Activated T-cell treated with anti-CD3 and anti-CD28 coated beads for 4 hours (primary cell): ENCODE data around the gene MAOB.

Source experiments
- DNase-seq: peaks from one replicate; pipeline ENCODE4 v3.0.0-alpha.2; 2020

The MAOB gene

DNA sequence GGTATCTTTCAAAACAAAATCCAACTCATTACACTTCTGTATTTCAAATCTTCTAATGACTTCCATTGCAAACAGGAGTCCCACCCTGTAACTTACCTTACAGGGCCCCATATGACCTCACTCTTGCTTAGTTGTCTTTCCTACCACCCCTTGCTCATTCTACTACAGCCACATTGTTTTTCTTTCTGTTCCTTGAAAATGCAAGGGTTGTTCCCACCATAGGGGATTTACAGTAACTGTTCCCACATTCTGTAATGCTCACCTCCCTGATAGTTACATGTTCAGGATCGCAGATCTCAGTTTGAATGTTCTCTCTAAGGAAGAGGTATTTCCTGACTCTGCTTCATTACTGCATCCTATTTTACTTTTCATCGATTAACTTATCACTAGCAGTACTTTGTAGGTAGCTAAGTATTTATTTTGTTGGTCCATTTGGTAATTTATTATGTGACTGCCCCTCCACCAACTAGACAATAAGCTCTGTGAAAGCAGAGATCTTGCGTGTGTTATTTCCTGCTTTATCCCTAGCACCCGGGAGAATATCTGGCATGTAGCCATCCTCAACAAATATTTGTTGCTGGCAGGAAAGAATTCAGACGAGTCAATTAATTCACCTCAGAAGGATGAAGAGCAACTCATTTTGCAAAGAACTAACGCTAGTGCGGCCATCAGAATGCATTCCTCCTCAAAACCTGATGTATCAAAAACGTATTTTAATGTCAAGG is 21.4 kb downstream of the MAOB start:
- no peak for DNase-seq

DNA sequence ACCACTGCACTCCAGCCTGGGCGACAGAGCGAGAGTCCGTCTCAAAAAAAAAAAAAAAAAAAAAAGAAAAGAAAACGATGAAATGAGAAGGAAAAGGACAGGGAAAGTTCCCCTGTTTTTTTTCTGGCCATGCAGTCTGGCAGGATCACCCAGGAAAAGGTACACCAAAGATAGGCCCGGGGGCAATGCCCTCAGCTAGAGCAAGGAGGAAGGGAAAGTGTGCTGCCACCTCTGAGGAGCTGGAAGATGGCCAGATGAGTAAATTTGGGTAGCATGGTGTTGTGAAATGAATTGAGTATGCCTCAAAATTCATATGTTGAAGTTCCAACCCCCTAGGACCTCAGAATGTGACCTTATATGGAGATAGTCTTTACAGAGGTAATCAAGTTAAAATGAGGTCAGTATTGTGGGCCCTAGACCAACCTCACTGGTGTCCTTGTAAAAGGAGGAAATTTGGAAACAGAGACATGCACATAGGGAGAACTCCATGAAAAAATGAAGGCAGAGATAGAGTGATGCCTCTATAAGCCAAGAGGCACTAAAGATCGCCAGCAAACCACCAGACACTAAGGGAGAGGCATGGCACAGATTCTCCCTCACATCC is 28.9 kb downstream of the MAOB start:
- DNase-seq: no peak

DNA sequence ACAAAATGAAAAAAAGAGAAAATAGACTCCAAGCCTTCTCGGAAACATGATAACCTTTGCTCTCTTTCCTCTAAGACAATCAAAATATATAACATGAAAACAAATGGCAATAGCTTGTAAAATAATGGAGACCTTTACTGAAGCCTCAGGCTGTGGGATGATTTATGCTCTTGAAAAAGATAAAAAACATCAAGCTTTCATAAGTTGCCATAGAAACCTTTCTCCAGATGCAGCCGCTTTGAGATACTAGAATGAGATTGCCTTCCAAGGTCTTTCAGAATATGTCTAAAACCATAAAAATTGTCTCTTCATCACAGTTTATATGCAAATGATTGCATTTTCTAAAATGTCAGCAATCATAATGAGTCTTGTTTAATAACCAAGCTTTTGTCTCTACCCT is 31.6 kb downstream of the MAOB start:
- DNase-seq: no peak

DNA sequence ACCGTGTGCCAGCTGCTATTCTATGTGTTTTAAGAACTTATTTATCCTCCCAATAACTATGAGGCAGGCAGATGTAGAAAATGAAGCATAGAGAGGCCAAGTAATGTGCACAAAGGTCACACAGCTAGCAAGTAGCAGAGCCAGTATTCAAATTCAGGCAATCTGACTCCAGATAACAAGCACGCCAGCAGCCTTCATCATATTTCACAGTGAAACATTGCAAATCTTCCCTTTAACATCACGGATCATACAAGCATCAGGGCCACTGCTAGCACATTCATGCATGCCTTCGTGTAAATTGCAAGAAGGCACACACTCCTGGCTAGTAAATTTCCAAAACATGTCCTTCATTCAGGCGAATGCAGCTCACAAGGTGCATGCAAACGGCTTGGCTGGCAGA is 33.1 kb downstream of the MAOB start:
- DNase-seq: no peak

DNA sequence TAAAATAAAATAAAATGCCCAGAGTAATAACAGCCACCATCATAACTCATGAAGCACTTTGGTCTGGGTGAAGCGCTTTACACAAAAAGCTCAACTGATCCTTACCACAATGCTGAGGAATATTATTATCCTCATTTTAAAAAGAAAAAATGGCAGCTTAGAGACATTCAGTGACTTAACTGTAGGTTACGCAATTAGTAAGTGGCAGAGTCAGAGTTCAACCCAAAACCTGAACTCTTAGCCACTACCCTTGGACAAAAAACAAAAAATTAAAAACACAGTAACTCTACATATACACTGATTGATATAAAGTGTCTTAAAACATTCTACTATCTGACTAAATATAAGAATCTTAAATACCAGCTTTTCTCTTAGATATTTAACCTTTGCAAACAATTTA is 34.9 kb downstream of the MAOB start:
- DNase-seq: no peak

DNA sequence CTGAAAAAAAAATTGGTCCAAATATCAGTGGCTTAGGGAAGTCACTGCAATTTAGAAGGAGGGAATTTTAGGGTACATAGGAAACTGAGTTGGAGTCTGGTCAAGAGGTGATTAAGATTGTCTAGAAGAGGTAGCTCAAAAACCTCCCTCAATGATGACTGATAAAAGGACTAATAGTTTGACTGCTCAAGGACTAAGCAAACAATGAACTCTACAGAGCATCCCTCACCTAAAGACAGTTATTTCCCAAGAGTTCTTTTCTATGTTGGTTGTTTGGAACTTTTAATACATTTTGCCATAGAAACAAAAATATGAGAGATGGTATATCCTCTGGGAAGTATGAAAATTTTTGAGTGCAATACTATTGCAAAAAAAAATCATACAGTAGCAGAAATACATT is 35.7 kb downstream of the MAOB start:
- DNase-seq: no peak

DNA sequence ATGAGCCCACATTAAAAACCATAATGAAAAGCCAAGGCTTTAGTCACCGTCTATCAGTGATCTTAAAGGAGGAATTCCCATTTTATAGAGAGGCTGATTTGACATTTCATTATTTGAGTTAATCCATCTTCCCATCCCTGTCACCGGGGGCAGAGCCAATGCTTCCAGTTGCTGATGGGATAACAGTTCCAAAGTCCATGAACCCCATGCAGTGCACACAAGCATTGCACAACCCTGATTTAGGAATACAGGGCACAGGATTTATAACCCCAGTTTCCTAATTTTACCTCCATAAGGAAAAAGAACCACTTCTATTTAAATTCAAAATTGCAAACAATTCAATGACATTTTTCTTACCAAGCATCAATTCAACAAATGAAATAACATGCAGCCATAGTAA is 36.5 kb downstream of the MAOB start:
- DNase-seq: no peak

DNA sequence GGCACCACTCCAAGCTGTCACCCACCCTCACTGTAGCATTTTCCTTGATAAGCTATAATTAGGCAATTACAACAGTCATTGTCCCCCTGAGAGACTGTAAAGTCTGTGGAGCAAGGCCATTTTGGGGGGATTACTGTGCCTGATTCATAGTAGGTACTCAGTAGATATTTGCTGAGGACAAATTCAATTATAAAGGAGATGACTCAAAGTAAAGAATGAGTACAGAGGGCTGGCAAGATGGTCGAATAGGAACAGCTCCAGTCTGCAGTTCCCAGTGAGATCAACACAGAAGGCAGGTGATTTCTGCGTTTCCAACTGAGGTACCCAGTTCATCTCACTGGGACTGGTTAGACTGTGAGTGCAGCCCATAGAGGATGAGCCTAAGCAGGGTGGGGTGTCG is 42.0 kb downstream of the MAOB start:
- no peak for DNase-seq

DNA sequence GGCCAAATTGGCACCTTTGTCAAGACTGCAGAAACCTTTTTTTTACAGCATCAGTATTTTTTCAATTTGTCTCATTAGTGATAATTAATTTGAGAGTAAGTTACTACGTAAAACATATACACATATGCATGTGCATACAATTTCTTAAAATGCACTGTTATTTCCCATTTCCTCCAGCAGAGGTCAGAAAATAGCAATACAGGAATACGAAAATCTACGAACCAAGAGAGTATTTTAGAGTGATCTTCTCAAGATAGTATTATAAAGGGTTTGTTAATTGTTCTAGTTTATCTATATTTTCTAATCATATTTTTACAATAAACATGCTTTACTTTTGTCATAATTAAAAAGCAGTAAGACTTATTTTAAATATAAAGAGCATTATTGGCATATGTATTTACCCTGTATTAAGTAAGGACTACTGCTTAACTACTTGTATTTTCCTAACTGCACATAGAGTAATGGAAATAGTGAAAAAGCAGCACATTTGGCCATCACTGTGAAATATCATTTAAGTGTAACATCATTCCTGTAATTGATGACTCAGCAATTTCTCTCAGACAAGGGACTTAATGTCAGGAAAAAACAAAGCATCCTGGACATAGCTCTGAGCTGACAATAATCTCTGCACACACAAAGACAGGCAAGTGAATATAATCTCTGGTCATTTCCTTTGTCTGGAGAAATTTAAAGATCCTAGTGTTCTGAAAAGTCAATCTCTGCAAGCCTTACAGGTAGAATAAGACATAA is 45.6 kb downstream of the MAOB start:
- no peak for DNase-seq

DNA sequence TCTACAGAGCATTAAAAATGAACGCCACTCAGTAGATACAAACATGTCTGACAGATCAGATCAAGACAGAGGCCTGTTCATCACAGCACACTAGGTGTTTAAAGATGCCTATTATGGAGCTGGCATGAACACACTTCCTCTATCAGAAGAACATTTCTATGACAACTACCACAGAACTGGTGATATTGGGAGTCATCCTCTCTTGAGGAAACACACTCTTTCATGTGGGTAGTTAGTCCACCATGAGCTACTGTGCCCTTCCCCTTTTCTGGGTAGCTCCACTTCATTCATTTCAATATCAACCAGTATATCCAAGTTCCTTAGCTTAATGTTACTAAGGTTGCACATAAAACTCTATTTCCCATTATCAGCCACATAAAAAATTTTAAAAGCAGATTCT is 46.7 kb downstream of the MAOB start:
- DNase-seq: no peak

DNA sequence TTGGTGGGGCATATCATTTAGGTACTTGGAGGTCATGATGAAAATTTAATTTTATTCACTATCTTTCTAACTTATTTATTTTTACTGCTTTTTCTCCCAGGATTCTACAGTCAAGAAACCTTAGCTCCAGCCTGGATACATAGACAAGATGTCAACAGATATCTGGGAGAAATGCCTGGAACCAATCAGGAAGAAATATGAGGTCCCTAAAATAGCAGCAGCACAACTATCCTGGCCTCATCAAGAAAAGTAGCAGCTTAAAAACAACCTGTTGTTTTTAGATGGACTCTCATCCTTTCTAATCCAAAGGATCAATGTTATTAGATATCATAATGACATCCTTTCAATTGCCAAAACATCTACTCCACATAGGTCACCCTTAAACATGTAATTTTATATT is 54.5 kb downstream of the MAOB start:
- DNase-seq: no peak

DNA sequence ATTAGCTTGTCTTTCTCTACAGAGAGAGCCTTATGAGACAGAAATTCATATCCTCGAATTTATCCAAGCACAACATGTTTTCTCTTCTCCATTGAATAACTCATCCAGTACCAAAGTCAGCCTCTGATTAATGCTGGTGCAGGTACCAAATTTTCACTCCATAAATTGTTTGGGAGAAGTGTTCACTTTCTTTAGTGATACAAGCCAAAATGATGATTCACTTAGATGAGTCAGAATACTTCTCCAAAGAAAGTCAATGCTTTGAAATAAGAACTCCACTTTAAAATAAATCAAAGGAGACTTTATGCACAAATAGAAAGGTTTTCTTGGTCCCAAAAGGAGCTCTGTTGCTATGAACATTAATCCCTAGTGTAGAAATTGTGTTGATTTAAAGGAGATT is 60.2 kb downstream of the MAOB start:
- DNase-seq: no peak

DNA sequence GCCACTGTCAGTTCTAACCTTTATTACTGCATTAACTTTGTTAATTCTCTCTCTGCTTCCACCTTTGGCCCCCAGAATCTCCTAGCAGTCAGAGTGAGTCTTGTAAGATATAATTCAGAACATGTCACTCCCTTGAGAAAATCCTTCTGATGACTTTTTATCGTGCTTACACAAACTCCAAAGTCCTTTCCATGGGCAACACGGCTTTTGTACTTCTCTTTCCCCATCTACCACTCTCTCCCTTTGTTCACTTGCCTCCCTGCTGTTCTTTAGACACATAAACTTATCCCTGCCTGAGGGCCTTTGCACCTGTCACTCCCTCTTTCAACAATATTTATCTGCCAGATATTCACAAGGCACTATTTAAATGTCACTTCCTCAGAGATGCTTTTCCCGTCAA is 64.8 kb downstream of the MAOB start:
- DNase-seq: no peak

DNA sequence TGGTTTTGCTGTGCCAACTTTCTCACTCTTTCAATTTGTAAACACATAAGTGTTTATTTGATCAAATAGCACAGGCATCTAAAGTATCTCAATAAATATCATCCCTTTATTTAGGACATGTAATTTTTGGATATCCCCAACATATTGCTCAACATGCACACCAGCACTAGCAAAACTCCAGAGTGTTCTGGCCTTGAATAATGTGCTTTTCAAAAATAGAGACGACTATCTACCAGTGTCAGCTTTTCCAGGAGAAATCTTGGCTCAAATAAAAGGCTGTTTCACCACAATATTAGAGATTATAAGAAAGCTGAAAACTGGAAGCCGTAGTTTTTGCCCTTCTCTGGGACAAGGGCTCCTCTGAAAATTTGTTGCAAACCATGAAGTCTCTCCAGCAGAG is 67.0 kb downstream of the MAOB start:
- no peak for DNase-seq

DNA sequence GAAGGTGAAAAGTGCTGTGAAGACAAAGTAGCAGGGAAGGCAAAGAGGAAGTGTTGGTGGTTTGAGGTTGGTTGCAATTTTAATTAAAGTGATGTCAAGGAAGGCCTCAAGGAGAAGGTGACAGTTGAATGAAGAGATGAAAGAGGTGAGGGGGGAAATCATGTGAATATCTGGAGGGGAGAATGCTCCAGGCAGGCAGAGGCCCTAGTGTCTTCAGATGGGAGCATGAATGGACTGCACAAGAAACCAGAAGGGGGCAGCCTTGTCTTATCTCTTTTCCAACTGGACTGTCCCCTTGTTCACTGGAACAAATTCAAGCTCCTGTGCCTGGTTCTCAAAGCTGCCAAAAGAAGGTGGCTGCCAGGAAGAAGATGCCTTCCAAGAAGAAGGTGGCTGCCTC is 68.4 kb downstream of the MAOB start:
- no peak for DNase-seq

DNA sequence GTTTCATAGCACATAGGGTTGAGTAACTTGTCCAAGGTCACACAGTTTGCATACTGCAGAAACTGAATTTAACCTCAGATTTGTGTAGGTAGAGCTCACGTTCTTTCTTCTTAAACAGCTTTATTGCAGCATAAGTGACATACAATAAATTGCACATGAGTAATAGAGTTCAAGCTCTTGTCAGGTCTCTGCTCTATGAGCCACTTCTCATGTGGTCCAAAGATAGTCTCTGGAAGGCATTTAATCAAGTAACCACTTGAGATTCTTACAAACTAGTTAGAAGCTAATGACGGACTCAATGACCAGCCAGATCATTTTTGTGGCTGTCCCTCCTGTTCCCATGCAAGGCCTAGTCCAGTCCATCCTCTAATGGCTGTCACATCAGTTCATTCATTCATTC is 68.9 kb downstream of the MAOB start:
- DNase-seq: no peak

DNA sequence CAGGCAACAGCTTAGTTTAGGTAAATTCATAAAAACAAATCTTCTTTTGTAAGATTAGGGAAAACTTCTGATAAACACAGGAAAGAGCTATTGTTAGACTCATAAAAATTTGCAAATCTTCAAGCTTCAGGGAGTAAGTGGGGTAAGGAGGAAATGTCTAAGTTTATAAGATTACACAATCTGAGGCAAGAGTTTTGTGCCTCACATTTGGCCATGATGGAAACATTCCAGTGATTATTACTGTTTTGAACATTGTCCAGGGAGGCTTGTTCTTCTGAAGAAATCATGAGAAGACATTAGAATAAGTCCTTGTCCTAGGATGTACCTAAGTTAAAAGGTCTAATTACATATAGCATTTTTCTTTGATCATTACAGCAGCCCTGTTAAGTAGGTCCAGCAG is 72.8 kb downstream of the MAOB start:
- no peak for DNase-seq

DNA sequence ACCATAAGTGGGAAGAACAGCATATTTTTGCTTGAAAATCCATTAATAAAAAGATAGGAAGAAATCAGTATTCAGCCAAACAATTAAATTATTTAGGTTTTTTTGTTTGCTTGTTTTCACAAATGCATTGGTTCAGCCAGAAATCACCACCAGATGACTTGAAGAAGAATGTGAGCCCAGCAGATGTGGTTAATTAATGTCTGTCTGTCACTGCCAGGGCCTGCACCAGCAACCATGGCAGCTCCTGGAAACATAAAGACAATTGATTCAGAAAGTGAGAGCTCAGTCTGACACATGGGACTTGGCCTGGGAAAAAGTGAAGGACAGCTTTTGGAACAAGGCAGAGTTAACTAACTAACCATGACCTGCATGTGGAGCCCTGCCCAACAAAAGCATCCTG is 74.0 kb downstream of the MAOB start:
- DNase-seq: no peak

DNA sequence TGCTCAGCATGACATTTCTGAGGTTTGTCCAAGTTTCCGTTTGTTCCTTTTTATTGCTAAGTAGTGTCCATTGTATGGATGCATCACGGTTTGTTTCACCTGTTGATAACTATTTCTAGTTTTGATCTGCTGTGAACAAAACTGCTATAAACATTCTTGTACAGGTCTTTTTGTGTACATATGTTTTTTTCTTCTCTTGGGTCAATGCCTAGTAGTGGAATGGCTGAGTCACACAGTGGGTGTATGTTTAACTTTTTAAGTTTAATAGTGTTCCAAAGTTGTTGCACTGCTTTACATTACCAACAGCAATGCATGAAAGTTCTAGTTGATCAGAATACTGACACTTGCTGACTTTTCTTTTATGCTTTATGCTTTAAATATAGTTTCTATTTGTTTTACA is 76.7 kb downstream of the MAOB start:
- DNase-seq: no peak

DNA sequence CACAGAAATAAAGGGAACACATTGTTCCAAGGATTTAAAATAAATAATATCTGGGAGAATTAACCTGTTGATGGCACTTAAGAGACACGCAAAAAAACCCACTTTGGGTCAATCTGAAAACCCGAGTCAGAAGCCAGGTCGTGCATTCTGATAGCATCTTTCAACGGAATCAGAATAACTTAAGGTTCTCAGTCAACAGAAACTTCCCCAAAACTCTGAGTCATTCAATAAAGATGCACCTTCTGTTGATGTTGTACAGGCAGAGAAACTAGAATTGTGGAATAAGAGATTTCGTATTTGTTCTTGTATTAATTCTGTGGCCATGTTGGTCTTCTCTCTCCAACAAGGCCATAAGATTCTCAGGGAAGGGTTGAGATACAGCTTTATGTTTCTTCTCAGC is 78.2 kb downstream of the MAOB start:
- DNase-seq: no peak

DNA sequence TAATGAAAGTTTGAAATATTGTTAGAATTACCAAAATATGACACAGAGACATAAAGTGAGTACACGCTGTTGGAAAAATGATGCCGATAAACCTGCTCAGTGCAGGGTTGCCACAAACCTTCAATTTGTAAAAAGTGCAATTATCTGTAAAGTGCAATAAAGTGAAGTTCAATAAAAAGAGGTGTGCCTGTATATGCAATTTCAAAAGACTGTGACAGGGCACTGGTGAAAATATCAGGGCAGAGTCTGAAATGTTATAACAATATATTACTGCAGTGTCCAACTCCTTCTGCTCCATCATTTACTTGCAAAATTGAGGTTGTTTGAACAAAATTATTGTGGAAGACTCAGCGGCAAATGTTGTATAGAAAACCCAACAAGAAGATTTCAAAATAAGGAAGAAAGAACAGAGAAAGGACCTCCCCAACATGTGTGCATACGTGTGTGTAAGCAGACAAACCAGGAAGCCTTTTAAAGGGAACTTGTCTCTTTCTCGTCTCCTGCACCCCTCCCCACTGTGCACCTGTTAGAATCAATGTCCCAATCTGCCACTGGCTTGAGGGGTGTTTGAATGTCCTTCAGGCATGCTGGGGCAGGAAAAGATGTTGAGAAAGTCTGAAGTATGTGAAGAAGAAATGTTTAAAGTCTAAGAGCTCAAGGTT is 96.2 kb downstream of the MAOB start:
- DNase-seq: no peak

DNA sequence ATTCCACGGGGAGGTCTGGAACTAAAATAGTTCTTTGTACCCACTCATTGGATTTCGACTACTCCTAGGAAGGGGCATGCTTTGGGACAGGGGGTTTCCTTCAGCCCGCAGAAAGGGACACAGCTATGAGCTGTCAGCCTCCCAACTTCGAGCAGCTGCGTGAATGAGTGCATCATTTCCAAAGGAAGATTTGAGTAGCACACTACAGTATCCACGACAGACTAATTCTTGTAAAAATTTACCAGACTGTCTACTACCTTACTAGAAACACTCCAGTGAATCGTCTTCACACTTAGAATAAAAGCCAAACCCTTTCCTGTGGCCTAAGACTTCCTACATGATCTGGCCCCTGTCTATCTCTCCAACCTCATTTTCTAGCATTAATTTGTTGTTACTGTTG is 124.2 kb downstream of the MAOB start:
- no peak for DNase-seq

DNA sequence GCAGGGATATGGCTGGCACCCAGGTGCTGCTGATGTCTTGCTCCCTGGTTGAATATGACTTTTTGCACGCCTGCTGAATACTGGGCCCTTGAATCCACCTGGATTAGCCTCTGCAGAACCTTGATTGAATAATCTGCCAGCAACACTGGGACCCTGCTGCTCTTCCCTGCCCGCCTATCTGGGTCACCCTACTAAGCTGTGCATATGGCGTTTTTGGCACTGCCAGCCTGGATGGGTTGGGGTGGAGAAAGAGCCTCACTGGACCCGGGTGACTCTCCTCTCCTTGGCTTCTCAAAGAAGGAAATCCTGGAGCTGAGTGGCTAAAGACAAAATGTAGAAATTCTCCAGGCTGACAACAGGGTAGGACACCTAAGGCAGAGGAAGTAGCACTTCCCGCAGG is 126.2 kb downstream of the MAOB start:
- DNase-seq: no peak

DNA sequence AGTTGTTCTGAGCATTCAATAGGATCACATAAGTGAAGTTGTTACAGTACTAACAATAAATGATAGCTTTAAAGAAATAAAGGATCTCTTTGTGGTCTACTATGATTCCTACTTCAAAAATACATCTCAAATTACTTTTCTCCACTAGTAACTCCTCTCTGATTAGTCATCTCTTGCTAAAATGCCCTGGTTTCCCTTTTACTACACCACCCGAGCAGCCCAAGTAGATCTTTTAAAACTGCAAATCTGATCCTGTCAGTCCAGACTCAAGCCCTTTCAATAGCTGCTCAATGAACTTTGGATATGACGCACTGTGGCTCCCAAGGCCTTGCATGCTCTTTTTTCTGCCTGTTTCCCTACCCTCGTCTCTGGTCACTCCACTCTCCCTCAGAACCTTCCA is 128.6 kb downstream of the MAOB start:
- no peak for DNase-seq
